GM23248 (cell line): Measurements from ENCODE around the gene ETV7. TPM values are rescaled to one million over a fixed set of nuclear protein-coding genes. Genes with fewer than 3 reads are reported as not detected.
A peak's percentile ranks its signal among the peaks of the same experiment; 100 is the strongest.

Experiments used
- DNase-seq: peaks from one replicate; pipeline ENCODE4 v3.0.0-alpha.2; 2015
- H2AFZ ChIP-seq: fragments of 200-600 bp; sonication (generic); 2 replicates; pipeline ENCODE4 v1.6.1; 2016; ENCODE audit warnings: antibody characterized with exemption
- H3F3A ChIP-seq: fragments of 200-600 bp; sonication (generic); 2 replicates; pipeline ENCODE4 v1.6.1; 2016; ENCODE audit warnings: mild to moderate bottlenecking, antibody characterized with exemption, mixed run types; ENCODE audit not compliant: insufficient read depth
- H3K27ac ChIP-seq: fragments of 200-600 bp; sonication (generic); 2 replicates; pipeline ENCODE4 v1.5.1; 2016; ENCODE audit warnings: mild to moderate bottlenecking
- H3K27me3 ChIP-seq: fragments of 200-600 bp; sonication (generic); replicated peaks from 2 replicates; pipeline ENCODE4 v1.6.1; 2016; ENCODE audit warnings: mild to moderate bottlenecking; ENCODE audit not compliant: insufficient read depth
- H3K36me3 ChIP-seq: fragments of 200-600 bp; sonication (generic); 2 replicates; pipeline ENCODE4 v1.6.1; 2016; ENCODE audit warnings: low read depth, mild to moderate bottlenecking
- H3K4me1 ChIP-seq: fragments of 200-600 bp; sonication (generic); 2 replicates; pipeline ENCODE4 v1.6.1; 2016; ENCODE audit warnings: mild to moderate bottlenecking; ENCODE audit not compliant: insufficient read depth
- H3K4me2 ChIP-seq: fragments of 200-600 bp; sonication (generic); one replicate; pipeline ENCODE4 v1.6.1; 2016; ENCODE audit warnings: mild to moderate bottlenecking; ENCODE audit not compliant: unreplicated experiment
- H3K4me3 ChIP-seq: fragments of 200-600 bp; sonication (generic); 2 replicates; pipeline ENCODE4 v1.5.1; 2016; ENCODE audit warnings: mild to moderate bottlenecking
- H3K79me2 ChIP-seq: fragments of 200-600 bp; sonication (generic); 2 replicates; pipeline ENCODE4 v1.6.1; 2016; ENCODE audit warnings: mild to moderate bottlenecking; ENCODE audit not compliant: insufficient read depth
- H3K9ac ChIP-seq: fragments of 200-600 bp; sonication (generic); 2 replicates; pipeline ENCODE4 v1.6.1; 2016; ENCODE audit warnings: mild to moderate bottlenecking
- H3K9me2 ChIP-seq: fragments of 200-600 bp; sonication (generic); 2 replicates; pipeline ENCODE4 v1.6.1; 2016; ENCODE audit warnings: mixed run types, mild to moderate bottlenecking, moderate library complexity; ENCODE audit not compliant: insufficient read depth
- H3K9me3 ChIP-seq: fragments of 200-600 bp; sonication (generic); one replicate; pipeline ENCODE4 v1.6.1; 2017; ENCODE audit warnings: low read depth
- H4K20me1 ChIP-seq: fragments of 200-600 bp; sonication (generic); 2 replicates; pipeline ENCODE4 v1.6.0; 2016; ENCODE audit not compliant: insufficient read depth
- EZH2 ChIP-seq: fragments of 200-600 bp; sonication (generic); IDR thresholded peaks from 2 replicates; pipeline ENCODE4 v1.6.1; 2018; ENCODE audit warnings: antibody characterized with exemption, mild to moderate bottlenecking; ENCODE audit not compliant: insufficient read depth, poor library complexity, severe bottlenecking
- EZH2phosphoT487 ChIP-seq: fragments of 200-600 bp; sonication (generic); IDR thresholded peaks from 2 replicates; pipeline ENCODE4 v1.6.1; 2018; ENCODE audit warnings: antibody characterized with exemption, moderate library complexity, mild to moderate bottlenecking, low read depth; ENCODE audit not compliant: insufficient read depth
- WGBS, 2 experiments: methylation state at CpG; one replicate each; pipeline ENCODE4 v1.1.6; 2015 to 2017; ENCODE audit warnings: low lambda C conversion rate in 2 of 2, low coverage in 1 of 2; ENCODE audit errors: missing lambda C conversion rate in 2 of 2; 5-methylcytosine and 5-hydroxymethylcytosine counted together
- in situ Hi-C: fragments of 300-500 bp; cut with MboI; formaldehyde crosslinking; loops from 2 replicates; pipeline ENCODE4 v1.15.0; 2020
- polyA plus RNA-seq: library from polyadenylated mRNA; unstranded; fragments of >200 nt; fragmentation: Nextera tagmentation; extraction: Ambion mirVana; gene quantifications from 2 replicates; pipeline ENCODE4 v1.2.1, GENCODE V29; 2016
- total RNA-seq: library from RNA; depleted of rRNA; stranded (reverse); fragments of >200 nt; shearing (Covaris generic); gene quantifications from 2 replicates; pipeline ENCODE4 v1.2.3, GENCODE V29; 2014

ETV7 gene
- total and polyA plus RNA-seq, 2 experiments from 2014 or later, result 0.32 to 0.70 TPM

- Histone ChIP-seq H3K79me2 (no peaks in the 10 kb centered on the region), H4K20me1 (no peaks in the 10 kb centered on the region), H3K9me3 (no peaks in the 10 kb centered on the region), H3K4me2 (no peak overlapping the region), H2AFZ (no peak overlapping the region), H3K4me3 (no peak overlapping the region), H3F3A (no peaks in the 10 kb centered on the region), H3K27me3 (no peaks in the 10 kb centered on the region), H3K27ac (no peak overlapping the region), H3K36me3 (no peaks in the 10 kb centered on the region), H3K4me1 (0 out of 2 replicates have a peak, but pooled peaks cover 3% of the 10 kb centered on the region), H3K9me2 (no peaks in the 10 kb centered on the region), H3K9ac (no peak overlapping the region)
- 54 to 63% methylated on average over 1 of the region's 1 CpG for WGBS, 2 experiments
- no peak for DNase-seq
- in situ Hi-C loops, result no loop called here
- TF ChIP-seq EZH2phosphoT487 (no peak), EZH2 (no peak)
These were observed 12.5 kb upstream of the ETV7 start for GRCh38 chr6:36399970-36400369.

- Histone ChIP-seq H4K20me1 (no peaks in the 10 kb centered on the region), H3K9ac (no peak overlapping the region), H3K4me1 (no peaks in the 10 kb centered on the region), H3K27me3 (peaks cover 3% of the 10 kb centered on the region; the same call in 1 of the 2 replicates), H3K36me3 (no peaks in the 10 kb centered on the region), H3K27ac (no peak overlapping the region), H3K79me2 (no peaks in the 10 kb centered on the region), H3K9me3 (no peaks in the 10 kb centered on the region), H2AFZ (no peak overlapping the region), H3F3A (no peaks in the 10 kb centered on the region), H3K4me2 (no peak overlapping the region), H3K9me2 (no peaks in the 10 kb centered on the region), H3K4me3 (no peak overlapping the region)
- in situ Hi-C loops, result no loop called here
- TF ChIP-seq EZH2 (no peak), EZH2phosphoT487 (no peak)
- no peak for DNase-seq
- 79 to 84% methylated on average over 5 of the region's 5 CpGs for WGBS, 2 experiments
These were observed 5.2 kb upstream of the ETV7 start for GRCh38 chr6:36392621-36393020.

GRCh38 chr6:36389353-36389752, 1.9 kb upstream of the ETV7 start:
- no peak overlapping the region for H3K27ac ChIP-seq
- no peak for DNase-seq
- H3K9ac ChIP-seq, result no peak overlapping the region

GRCh38 chr6:36386495-36387439, 702 bp downstream of the ETV7 start:
- H3K4me2 ChIP-seq, result peak overlapping the region; percentile 96
- peak overlapping the region; percentile 85 for H3K4me3 ChIP-seq
- WGBS, 2 experiments, result 2% methylated on average over 31 to 33 of the region's 33 CpGs
- no peak for TF ChIP-seq EZH2
- H3K9ac ChIP-seq, result peak overlapping the region; percentile 69
- no peak overlapping the region for H3K27ac ChIP-seq
- no peaks in the 10 kb centered on the region for H3K79me2 ChIP-seq
- no peaks in the 10 kb centered on the region for H4K20me1 ChIP-seq
- DNase-seq, result peak; percentile 72
- H3F3A ChIP-seq, result no peaks in the 10 kb centered on the region
- peaks cover 9% of the 10 kb centered on the region; the same call in 1 of the 2 replicates for H3K27me3 ChIP-seq
- peak overlapping the region; percentile 97 for H2AFZ ChIP-seq
- no peaks in the 10 kb centered on the region for H3K36me3 ChIP-seq
- no peaks in the 10 kb centered on the region for H3K9me2 ChIP-seq
- in situ Hi-C loops, result no loop called here
- peaks cover 7% of the 10 kb centered on the region; the same call in 1 of the 2 replicates for H3K4me1 ChIP-seq
- H3K9me3 ChIP-seq, result no peaks in the 10 kb centered on the region

More at GRCh38 chr6:36389353-36389752, 1.9 kb upstream of the ETV7 start:
- Histone ChIP-seq H3K4me3 (no peak overlapping the region), H3K9me2 (no peaks in the 10 kb centered on the region), H3K27me3 (peaks cover 9% of the 10 kb centered on the region; the same call in 1 of the 2 replicates), H2AFZ (no peak overlapping the region), H3K79me2 (no peaks in the 10 kb centered on the region), H3F3A (no peaks in the 10 kb centered on the region), H3K9me3 (no peaks in the 10 kb centered on the region), H4K20me1 (no peaks in the 10 kb centered on the region), H3K4me1 (peaks cover 7% of the 10 kb centered on the region; the same call in 1 of the 2 replicates), H3K36me3 (no peaks in the 10 kb centered on the region), H3K4me2 (no peak overlapping the region)
- no peak for TF ChIP-seq EZH2phosphoT487
- TF ChIP-seq EZH2, result no peak
- in situ Hi-C loops, result no loop called here
